HG03432 (cell line): ENCODE results near the gene ARHGAP29.
A peak's percentile ranks its signal among the peaks of the same experiment; 100 is the strongest.

Source experiments
- ATAC-seq: cut with Tn5 transposase; IDR thresholded peaks from one replicate; pipeline ENCODE4 v1.9.1; 2021; ENCODE audit warnings: mild to moderate bottlenecking, moderate library complexity; ENCODE audit not compliant: unreplicated experiment

The ARHGAP29 gene

GRCh38 chr1:94265906-94266305 is 28.5 kb upstream of the ARHGAP29 start:
- ATAC-seq: no peak

GRCh38 chr1:94265011-94265422 is 27.6 kb upstream of the ARHGAP29 start:
- ATAC-seq: no peak

DNA sequence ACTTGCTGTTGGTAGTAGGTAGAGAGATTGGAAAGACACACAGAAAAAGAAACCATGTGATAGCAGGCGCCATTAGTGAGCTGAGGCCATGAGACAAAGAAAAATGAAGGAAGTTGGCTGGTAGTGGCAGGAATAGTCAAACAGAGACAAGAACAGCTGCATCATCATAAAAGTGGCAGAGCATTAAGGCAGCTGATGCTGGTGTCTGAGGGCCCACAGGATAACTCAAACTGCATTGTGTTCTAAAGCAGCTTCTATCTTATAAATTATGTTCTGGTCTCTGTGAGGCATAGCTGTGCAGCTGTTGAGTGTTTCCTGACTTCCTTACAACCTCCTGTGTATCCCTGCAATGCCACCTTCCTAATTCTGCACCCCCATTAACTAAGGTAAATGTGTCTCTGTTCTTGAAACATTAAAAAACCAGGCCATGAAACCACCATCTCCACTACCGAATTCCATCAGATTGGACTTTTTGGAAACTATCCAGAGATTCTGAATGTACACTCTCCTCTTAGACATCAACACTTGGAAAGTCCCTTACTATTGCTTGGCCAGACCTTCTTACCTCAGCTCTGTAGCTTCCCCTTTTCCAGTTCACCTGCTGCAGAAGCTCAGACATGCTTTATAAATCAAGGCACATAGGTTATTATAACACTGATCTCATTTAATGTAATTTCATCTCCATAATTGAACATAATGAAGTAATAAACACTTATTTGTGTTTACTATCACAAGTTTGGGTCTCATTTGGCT is 23.4 kb upstream of the ARHGAP29 start:
- ATAC-seq: no peak

GRCh38 chr1:94259635-94260289 is 22.4 kb upstream of the ARHGAP29 start:
- ATAC-seq: no peak

- ATAC-seq: no peak
Measured at GRCh38 chr1:94258873-94259331, 21.5 kb upstream of the ARHGAP29 start.

DNA sequence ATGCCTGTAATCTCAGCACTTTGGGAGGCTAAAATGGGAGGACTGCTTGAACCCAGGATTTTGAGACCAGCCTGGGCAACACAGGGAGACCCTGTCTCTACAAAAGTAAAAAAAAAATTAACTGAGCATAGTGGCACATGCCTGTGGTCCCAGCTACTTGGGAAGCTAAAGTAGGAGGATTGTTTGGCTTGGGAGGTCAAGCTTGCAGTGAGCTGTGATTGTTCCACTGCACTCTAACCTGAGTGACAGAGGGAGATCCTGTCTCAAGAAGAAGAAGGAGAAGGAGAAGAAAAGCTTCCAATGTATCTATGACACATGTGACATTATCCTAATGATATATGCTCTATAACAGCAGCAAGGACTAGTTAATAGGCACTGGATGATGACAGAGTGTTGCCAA is 20.1 kb upstream of the ARHGAP29 start:
- ATAC-seq: no peak

DNA sequence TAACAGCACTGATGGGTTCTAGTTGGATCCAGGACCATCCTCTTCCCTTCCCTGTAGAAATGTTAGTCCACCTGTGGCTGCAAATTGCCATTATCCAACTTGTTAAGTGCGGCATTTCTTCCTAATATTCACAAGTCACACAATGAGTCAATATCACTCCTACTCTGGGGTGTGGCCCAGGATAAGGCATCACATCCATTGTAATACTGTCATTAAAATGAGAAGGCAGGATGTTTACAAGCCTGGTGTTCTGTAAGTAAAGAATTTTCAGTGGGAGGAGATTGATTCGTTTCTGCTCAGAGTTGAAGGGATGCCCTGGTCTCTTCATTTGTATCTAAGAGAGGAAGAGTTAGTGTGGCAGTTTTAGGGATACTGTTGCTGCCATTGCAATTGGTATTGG is 18.1 kb upstream of the ARHGAP29 start:
- ATAC-seq: no peak

DNA sequence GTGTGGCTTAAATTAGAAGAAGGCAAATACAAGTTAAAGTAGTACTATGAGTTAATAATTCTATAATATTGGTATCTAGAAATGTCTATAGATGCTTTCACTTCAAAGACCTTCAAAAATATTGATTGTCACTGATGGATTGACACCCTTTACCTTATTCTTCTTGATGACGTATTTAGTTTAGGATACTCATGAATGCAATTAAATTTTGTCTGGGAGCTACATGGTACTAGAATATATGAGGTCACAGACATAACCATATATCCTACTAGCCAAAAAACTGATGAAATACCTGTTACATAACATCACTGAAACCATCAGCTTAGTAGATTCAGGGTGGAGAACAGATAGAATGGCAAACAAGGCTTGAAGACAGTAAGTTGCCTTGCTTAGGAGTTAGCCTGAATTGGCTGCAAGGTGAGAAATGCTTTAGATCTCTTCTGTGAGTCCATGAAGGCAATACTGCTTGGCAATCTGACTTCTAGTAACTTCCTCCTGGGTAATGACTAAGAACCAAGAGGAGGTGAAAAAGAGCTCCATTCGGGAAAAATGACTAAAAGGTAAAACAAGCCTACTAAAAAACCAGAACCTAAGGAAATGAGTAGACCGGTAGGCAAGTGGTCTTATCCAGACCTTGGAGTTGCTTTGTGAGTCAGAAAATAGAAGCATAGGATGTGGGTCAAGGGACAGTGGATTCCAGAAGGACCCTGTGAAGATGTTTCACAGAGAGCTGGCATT is 16.9 kb upstream of the ARHGAP29 start:
- ATAC-seq: no peak

DNA sequence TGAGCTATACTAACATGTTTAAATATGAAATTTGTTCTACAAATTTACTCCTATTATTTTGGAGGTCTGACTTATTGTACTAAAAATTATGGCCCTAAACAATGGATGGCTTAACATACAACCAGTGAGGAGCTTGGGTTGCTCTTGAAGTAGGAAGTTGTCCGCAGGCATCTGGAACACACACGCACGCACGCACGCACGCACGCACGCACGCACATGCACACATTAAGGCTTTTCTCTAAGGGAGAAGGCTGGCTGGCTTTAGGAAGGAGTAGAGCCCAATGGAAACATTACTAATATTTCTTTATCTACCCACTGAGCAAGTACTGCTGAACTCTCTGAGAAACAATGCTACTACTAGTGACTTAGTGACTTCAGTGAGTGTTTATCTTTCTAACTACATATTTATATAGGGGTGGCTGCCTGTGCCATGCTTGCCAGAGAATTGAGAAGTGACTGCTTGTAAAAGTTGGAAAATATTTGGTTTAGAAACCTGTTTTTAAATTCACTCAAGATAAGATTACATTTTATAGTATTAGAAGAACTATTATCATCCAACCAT is 16.2 kb upstream of the ARHGAP29 start:
- no peak for ATAC-seq

GRCh38 chr1:94250341-94250740 is 13.0 kb upstream of the ARHGAP29 start:
- ATAC-seq: no peak

DNA sequence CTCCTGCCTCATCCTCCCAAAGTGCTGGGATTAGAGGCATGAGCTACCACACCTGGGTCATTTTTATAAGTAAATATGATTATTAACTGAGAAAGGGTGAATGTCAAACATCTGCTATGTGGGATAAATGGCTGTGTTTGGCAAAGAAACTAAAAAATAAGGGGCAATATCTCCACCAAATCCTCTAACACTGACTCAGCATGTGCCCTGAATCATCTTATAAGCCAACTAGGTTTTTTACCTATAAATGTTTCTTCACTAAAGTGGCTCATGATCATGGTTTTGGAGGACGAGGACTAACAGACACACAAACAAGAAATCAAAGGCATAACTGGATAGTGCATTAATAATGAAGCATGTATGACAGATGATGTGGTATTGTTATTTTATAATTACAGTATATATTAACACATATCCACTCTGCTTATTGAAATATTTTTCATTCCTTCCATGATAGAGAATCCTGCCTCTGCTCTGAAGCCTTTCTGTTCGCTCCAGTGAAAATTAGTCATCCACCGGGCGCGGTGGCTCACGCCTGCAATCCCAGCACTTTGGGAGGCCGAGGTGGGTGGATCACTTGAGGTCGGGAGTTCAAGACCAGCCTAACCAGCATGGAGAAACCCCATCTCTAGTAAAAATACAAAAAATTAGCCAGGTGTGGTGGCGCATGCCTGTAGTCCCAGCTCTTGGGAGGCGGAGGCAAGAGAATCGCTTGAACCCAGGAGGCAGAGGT is 11.7 kb upstream of the ARHGAP29 start:
- no peak for ATAC-seq

DNA sequence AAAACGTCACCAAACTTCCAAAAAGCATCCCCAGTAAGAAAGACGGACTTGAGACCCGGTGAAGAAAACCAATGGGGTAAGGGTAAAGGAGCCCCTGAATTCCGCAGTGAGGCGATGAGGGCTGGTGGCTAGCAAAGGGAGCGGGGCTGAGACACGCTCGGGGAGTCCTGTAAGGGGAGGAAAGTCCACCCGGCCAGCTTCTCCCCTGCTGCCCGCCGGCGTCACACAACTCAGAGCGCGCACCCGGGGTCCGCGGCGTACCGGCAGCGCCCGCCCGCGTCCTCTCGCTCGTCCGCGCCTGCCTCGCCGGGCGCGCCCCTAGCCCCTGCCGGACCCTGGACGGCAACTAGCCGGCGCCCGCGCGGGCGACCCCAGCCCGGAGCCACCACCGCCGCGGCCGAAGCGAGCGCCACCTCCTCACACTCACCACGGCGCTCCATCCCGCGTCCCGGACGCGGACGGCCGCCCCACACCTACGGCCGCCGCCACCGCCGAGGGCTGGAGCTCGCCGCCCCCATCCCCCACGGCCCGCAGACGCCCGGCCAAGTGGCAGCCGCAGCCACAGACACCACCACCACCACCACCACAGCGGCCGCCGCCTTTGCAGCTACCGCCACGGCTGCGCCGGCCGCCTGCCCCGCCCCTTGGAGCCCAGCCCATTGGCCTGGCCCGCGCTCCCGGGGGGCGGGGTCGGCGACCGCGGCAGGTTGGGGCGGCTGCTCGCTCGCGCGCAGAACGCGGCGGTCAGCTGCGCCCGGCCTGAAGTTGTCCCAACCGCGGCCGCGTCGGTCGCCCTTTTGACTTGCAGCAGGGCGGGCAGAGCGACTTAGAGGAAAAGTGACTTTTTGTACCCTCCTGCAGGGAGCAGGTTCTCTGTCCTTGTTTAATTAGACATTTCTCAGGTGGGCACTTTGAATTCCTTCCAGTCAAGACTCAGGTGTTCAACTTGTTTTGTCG is 10.0 kb upstream of the ARHGAP29 start:
- peak; percentile 91 for ATAC-seq

DNA sequence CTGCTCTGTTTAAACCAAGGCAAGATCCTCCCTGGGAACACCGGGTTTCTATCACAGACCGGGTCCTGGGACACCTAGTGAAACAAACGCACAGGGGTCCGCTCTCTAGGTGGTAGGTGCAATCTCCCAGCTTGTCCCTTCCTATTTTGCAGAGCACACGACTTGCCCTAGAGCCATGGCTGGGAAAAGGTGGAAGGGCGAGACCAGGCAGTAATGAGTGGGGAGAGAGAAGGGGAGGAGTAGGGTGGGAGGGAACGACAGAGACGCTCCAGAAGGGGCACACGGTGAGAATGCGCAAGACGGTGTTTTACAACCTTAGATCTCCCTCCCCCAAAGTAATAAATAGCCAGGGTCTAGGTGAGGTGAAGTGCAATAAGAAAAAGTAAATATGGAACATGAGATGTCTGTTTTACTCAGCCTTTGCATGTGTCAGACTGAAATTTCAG is 9.3 kb upstream of the ARHGAP29 start:
- ATAC-seq: no peak

DNA sequence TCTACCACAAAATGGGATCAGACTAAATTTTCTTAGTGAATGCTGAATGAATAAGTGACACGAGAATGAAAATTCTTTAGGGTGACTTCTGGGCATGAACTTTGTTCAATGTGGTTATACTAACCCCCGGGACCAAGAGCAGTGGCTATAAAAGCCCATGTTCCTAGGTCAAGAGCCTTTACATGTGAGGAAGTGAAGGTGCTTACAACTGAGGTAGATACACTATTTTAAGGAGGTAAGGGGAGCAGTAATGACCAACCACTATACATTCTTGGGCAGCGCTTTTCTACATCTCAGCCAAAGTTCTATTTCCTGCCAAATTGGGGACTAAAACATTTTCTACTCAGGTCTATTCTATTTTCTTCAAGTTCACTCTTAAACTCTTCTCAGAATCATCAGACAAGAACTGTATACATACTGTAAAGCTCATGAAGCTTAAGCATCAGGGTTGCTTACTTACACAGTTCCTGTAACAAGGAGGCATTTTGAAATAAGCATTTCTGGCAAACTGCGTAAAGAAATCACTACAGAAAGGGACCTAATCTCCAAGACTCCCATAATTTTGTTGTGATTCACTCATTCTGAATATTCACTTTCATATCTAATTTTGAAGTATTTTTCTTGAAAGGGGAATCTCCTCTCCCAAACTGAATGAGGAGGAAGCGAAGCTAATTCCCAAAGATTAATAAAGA is 8.5 kb upstream of the ARHGAP29 start:
- no peak for ATAC-seq

GRCh38 chr1:94244816-94245215 is 7.4 kb upstream of the ARHGAP29 start:
- ATAC-seq: no peak

DNA sequence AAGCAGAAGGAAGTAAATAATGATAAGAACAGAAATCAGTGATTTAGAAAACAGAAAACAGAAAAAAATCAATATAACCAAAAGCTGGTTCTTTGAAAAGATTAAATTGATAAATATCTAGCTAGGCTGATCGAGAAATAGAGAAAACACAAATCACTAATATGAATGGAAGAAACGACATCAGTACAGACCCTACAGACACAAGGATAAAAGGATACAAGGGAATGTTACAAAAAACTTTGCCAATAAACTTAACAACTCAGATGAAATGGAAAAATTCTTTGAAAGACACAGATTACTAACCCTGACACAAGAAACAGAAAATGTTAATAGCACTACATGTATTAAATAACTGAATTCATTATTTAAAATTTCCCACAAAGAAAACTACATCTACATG is 6.3 kb upstream of the ARHGAP29 start:
- ATAC-seq: no peak

DNA sequence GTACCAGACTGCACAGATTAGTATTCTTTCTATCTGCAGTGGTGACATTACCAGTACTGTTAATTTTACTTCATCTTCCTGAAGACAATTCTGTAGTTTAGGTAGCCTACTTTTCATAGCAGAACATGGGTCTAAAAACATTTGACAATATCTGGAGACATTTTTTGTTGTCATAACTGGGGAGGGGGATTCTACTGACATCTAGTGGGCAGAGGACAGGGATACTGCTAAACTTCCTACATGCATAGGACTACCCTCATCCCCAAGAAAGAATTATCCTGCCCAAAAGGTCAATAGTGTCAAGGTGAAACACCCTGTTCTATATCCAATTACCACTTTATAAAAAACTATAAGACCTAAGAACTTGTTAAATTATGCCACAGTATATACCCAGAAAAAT is 3.4 kb upstream of the ARHGAP29 start:
- ATAC-seq: no peak

DNA sequence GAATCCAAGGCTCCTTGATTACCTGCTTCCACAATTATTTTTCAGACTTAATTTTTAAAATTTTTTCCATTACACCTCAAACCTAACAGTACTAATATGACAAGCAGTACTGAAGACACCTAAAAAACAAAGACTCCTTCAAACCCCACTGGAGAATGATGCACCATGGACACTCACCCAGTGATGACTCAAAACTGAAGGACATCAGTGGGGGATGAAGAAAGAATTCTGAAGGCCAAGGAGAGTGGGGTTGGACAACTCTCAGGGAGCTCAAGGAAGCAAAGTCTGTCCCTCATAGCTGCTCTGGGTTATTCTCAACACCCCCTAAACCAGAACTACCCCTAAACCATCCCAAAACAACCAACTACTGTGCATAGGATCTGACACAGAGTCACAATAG is 2.4 kb upstream of the ARHGAP29 start:
- no peak for ATAC-seq

GRCh38 chr1:94239051-94239450 is 1.7 kb upstream of the ARHGAP29 start:
- ATAC-seq: no peak
